Amniotic epithelial cell (primary cell): Measurements from ENCODE around the gene GBX1.

ENCODE experiments used
- DNase-seq: peaks from one replicate; pipeline ENCODE4 v3.0.0-alpha.2; 2010; ENCODE audit warnings: low read depth

The GBX1 gene

GRCh38 chr7:151193203-151193978 lies 25.9 kb upstream of the GBX1 start:
- DNase-seq: no peak

- no peak for DNase-seq
These were observed 24.6 kb upstream of the GBX1 start for GRCh38 chr7:151192002-151192539.

GRCh38 chr7:151191544-151191943 lies 24.1 kb upstream of the GBX1 start:
- DNase-seq: no peak

- DNase-seq: no peak
These were observed 21.5 kb upstream of the GBX1 start for GRCh38 chr7:151189038-151189437.

- no peak for DNase-seq
These were observed 20.7 kb upstream of the GBX1 start for GRCh38 chr7:151188252-151188542.

- DNase-seq: no peak
These were observed 20.1 kb upstream of the GBX1 start for GRCh38 chr7:151187409-151188251.

- no peak for DNase-seq
These were observed 19.3 kb upstream of the GBX1 start, which contains the start of gene ASB10 for GRCh38 chr7:151186640-151187408. Gene ASB10 (minus strand): TSS chr7:151187250. CDS start chr7:151187130, 120 bp downstream.

- no peak for DNase-seq
These were observed 18.5 kb upstream of the GBX1 start for GRCh38 chr7:151185762-151186639.

GRCh38 chr7:151181011-151181431 lies 13.5 kb upstream of the GBX1 start:
- DNase-seq: no peak

- DNase-seq: no peak
These were observed 12.5 kb upstream of the GBX1 start for GRCh38 chr7:151179946-151180345.

GRCh38 chr7:151179287-151179860 lies 11.9 kb upstream of the GBX1 start:
- DNase-seq: no peak

GRCh38 chr7:151178831-151179230 lies 11.3 kb upstream of the GBX1 start:
- DNase-seq: no peak

GRCh38 chr7:151178236-151178635 lies 10.7 kb upstream of the GBX1 start:
- no peak for DNase-seq

- no peak for DNase-seq
These were observed 9.8 kb upstream of the GBX1 start for GRCh38 chr7:151177310-151177709.

GRCh38 chr7:151176401-151176800 lies 8.9 kb upstream of the GBX1 start:
- DNase-seq: no peak

- no peak for DNase-seq
These were observed 8.4 kb upstream of the GBX1 start for GRCh38 chr7:151175793-151176311.

- no peak for DNase-seq
These were observed 7.7 kb upstream of the GBX1 start for GRCh38 chr7:151175047-151175792.

GRCh38 chr7:151174246-151175046 lies 7.0 kb upstream of the GBX1 start:
- peak; percentile 49 for DNase-seq
